SK-N-MC (cell line): ENCODE measurements around the gene DIRAS1.

Experiments
- EZH2 ChIP-seq: fragments of 200-600 bp; sonication (generic); IDR thresholded peaks from one replicate; pipeline ENCODE4 v1.6.1; 2017; ENCODE audit warnings: antibody characterized with exemption
- POLR2AphosphoS5 ChIP-seq: IDR thresholded peaks from 2 replicates; pipeline ENCODE4 v1.6.1; 2012; ENCODE audit warnings: mild to moderate bottlenecking, low read depth, low read length, borderline replicate concordance

GRCh38 chr19:2720777-2721569, at the start of gene DIRAS1:
- TF ChIP-seq EZH2 = no peak
- no peak for TF ChIP-seq POLR2AphosphoS5
